GM19238 (cell line): Measurements from ENCODE around the gene IGLL5.

ENCODE experiments used
- DNase-seq: peaks from one replicate; pipeline ENCODE4 v3.0.0; 2011; ENCODE audit warnings: low spot score; ENCODE audit not compliant: insufficient read length

The IGLL5 gene

DNA sequence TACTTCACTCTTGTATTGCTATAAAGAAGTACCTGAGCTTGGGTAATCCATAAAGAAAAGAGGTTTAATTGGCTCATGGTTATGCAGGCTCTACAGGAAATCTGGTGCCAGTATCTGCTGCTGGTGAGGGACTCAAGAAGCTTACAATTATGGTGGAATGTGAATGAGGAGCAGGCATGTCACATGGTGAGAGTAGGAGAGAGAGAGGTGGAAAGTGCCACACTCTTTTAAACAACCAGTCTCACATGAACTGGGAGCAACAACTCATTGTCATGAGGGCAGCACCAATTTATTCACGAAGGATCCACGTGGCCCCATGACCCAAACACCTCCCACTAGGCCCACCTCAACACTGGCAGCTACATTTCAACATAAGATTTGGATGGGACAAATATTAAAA lies 24.6 kb upstream of the IGLL5 start:
- DNase-seq = no peak

DNA sequence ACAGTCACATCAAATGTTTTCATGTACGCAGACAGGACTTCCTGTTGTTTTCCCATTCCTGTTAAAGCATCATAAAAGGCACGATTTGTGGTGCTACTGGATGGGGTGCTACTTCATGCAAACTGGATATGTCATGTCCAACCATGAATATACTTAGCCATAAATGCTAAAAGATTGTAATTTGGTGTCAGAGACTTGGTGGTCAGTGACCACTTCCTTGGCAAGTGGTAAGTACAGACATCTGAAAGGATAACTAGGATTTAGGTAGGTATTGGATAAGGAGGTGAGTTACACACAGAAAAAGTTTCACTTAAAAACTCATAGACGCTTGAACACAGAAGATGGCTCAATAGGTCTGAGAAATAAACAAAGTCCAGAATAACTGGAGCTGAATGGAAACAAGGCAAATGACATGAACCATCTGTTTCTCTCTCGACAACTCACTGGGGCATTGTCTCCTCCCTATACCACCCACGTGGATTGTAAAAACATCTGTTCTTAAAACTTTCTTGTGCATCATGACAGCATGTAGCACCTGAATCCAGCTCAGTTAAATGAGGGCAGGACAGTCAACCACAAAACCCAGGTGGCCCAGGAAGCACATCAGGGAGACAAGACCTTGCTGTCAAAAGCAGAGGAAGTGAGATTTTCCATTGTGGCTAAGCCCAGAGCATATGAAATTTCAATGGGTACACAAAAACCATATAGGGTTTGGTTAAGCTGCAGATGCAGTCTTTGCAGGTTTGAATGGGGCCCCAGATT lies 22.1 kb upstream of the IGLL5 start:
- DNase-seq = peak; percentile 30

- no peak for DNase-seq
Observed at GRCh38 chr22:22866381-22867111, 21.1 kb upstream of the IGLL5 start.

DNA sequence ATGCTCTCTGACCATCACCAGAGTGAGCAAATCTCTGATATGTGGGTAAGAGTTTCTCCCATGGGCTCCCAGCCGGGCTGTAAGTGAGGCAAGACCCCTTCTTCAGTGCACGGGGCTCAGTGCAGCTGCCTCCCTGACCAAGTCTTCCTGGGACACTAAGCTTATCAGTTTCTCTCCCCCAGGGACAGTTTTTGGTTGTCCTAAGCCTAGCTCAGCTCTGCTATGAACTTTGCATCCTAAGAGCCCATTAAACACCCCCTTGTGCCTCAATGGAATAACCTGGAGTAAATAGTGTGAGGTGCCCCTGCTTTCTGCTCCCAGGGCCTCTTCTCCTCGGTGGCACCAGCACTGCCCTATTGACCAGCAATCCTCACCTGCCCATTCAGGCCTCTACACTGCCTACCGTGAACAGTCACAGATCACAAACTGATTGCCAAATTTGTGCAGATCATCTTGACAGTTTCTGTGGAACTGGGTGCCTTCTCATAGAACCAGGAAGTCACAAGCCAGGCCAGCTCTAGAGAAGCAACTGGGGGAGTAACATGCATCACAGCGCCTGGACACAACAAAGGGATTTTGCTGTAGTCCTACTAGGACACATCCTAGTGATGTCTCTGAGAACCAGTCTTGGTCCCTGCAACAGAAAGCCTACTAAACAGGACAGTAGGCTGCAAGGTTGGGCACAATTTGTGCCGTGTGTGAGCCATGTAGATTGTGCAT lies 19.5 kb upstream of the IGLL5 start:
- DNase-seq = no peak

- no peak for DNase-seq
Observed at GRCh38 chr22:22870577-22871404, 16.8 kb upstream of the IGLL5 start.

DNA sequence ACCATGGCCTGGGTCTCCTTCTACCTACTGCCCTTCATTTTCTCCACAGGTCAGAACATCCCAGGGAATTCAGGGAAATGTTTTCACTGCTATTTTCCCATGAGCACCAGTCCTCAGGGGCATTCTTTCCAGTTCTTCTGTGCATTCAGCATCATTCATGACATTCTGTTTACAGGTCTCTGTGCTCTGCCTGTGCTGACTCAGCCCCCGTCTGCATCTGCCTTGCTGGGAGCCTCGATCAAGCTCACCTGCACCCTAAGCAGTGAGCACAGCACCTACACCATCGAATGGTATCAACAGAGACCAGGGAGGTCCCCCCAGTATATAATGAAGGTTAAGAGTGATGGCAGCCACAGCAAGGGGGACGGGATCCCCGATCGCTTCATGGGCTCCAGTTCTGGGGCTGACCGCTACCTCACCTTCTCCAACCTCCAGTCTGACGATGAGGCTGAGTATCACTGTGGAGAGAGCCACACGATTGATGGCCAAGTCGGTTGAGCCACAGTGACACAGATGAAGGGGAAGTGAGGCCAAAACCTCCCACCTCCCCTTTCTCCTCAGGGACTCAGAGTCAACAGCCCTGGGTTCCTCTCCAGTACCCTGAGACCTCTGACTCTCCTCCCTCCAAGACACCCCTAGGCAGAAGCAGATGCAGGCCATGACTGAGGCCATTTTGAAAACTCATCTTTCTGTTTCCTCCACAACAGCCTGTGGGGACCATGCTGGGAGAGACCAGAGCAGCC lies 15.9 kb upstream of the IGLL5 start:
- no peak for DNase-seq

GRCh38 chr22:22872722-22873708 lies 14.6 kb upstream of the IGLL5 start:
- no peak for DNase-seq

DNA sequence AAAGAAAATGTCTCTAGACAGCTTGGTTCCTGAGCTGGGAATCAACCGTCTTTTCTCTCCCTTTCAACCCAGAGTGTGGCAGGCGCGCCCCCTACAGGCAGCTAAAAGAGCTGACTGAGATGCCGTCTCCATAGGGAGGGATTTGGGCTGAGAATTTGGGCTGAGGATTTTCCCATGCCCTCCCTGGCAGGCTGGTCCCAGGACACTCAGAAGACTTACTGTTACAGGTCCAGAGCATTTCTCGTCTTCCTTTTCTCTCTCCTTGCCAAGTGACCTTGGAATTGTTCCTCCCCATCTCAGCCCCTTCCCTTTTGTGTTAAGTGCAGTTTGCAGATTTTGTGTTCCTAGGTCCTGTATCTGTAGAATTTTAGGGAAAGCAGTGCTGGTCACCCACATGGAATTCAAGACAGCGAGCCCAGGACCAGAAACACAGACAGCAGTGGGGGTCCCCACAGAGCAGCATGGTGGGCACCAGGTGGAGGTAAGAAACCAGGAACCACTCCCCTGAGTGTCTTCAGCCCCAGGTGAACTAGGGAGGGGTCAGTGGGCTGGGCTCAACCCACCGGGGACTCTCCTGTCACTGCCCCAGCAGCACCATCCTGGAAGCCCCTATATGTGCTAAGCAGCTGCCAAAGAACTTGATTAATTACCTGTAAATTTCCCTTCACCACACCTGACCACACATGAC lies 9.9 kb upstream of the IGLL5 start:
- DNase-seq = no peak

DNA sequence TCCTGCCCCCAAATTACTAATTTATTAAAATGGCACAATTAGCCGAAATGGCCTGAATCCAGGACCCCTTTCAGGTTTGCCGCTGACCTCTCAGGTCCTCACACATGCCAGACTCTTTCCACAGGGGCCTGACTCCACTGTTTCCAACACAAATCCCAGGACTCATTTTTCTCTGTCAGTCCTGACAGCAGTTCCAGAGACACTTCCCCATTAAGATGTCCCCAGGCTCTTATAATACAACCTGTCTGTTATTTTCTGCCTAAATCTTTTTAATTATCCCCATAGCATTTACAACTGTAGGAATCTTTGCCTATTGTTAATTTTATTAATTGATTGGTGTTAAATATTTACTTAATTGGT lies 9.4 kb upstream of the IGLL5 start:
- DNase-seq = no peak

- no peak for DNase-seq
Observed at GRCh38 chr22:22878801-22879674, 8.6 kb upstream of the IGLL5 start.

- no peak for DNase-seq
Observed at GRCh38 chr22:22879675-22880155, 7.9 kb upstream of the IGLL5 start.

DNA sequence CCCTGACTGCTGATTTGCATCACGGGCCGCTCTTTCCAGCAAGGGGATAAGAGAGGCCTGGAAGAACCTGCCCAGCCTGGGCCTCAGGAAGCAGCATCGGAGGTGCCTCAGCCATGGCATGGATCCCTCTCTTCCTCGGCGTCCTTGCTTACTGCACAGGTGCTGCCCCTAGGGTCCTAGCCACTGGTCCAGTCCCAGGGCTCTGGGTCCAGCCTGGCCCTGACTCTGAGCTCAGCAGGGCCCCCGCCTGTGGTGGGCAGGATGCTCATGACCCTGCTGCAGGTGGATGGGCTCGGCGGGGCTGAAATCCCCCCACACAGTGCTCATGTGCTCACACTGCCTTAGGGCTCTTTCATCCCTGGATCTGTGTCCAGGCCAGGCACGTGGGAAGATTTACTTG lies 7.0 kb upstream of the IGLL5 start:
- no peak for DNase-seq

- no peak for DNase-seq
Observed at GRCh38 chr22:22881116-22882000, 6.3 kb upstream of the IGLL5 start.

GRCh38 chr22:22882033-22882717 lies 5.4 kb upstream of the IGLL5 start:
- DNase-seq = no peak

- DNase-seq = no peak
Observed at GRCh38 chr22:22883090-22883727, 4.4 kb upstream of the IGLL5 start.
